Transverse colon (tissue), 4 donors: ENCODE data around the gene PCCA. TPM values are rescaled to one million over a fixed set of nuclear protein-coding genes. Genes with fewer than 3 reads are reported as not detected.

ENCODE experiments used
- DNase-seq: peaks from one replicate; pipeline ENCODE4 v3.0.0-alpha.2; 2019
- H3K27ac ChIP-seq, 4 donors: fragments of 200-600 bp; sonication (generic); 2 replicates each; pipeline ENCODE4 v1.5.1; 2016 to 2018; ENCODE audit warnings: inconsistent platforms in 4 of 4
- H3K27me3 ChIP-seq: fragments of 200-600 bp; sonication (generic); 2 replicates; pipeline ENCODE4 v1.5.1; 2017; ENCODE audit warnings: inconsistent platforms
- H3K36me3 ChIP-seq, 4 donors: fragments of 200-600 bp; sonication (generic); 2 replicates each; pipeline ENCODE4 v1.5.1; 2017 to 2019; ENCODE audit warnings: inconsistent platforms in 4 of 4
- H3K4me1 ChIP-seq, 4 donors: fragments of 200-600 bp; sonication (generic); 2 replicates each; pipeline ENCODE4 v1.5.1; 2017 to 2020; ENCODE audit warnings: inconsistent platforms in 4 of 4
- H3K4me3 ChIP-seq, 4 donors: fragments of 200-600 bp; sonication (generic); 1 replicate in 1 of 4; 2 replicates in 3 of 4; pipeline versions ENCODE4 v1.5.1 to v1.6.1; 2017 to 2019; ENCODE audit warnings: inconsistent platforms in 4 of 4
- H3K9me3 ChIP-seq, 2 donors: fragments of 200-600 bp; sonication (generic); 2 replicates each; pipeline ENCODE4 v1.5.1; 2017 to 2019; ENCODE audit warnings: inconsistent platforms in 2 of 2
- EP300 ChIP-seq: sonication (generic); formaldehyde crosslinking; IDR thresholded peaks from one replicate; pipeline ENCODE4 v1.6.1; 2017; ENCODE audit warnings: antibody characterized with exemption, low read depth
- POLR2A ChIP-seq: fragments of 450-650 bp; IDR thresholded peaks from one replicate; pipeline ENCODE4 v1.6.1; 2016; ENCODE audit warnings: antibody characterized with exemption, mild to moderate bottlenecking, moderate library complexity
- POLR2AphosphoS5 ChIP-seq, 3 donors: sonication (generic); formaldehyde crosslinking; IDR thresholded peaks; one replicate each; pipeline ENCODE4 v1.6.1; 2016; ENCODE audit warnings: antibody characterized with exemption in 3 of 3
- WGBS, 2 donors: methylation state at CpG; one replicate each; pipeline ENCODE4 v1.1.5; 2018; ENCODE audit warnings: low coverage in 1 of 2; 5-methylcytosine and 5-hydroxymethylcytosine counted together
- in situ Hi-C, 4 donors: fragments of 200-750 bp; cut with MboI; loops; one replicate each; pipeline versions ENCODE4 v1.15.0 to v1.15.1; 2017; ENCODE audit warnings: low sequenced_read_pairs in 3 of 4, low pct_ligation_motif_present in 1 of 4, low pct_unique_long_range_greater_than_20kb in 1 of 4
- intact Hi-C: fragments of 100-400 bp; cut with DNase I; formaldehyde crosslinking; loops from one replicate; pipeline ENCODE4 v1.15.1; 2023; ENCODE audit warnings: low total_unique reads
- total RNA-seq, 4 donors: library from RNA; depleted of rRNA; stranded (reverse); fragments of >200 nt; gene quantifications; one replicate each; pipeline ENCODE4 v1.1.0, GENCODE V29; 2016
- TF ChIP-seq, protein P1 (sequence below), 5 experiments: fragments of 200-600 bp in 3 of 5; fragments of 450-650 bp in 2 of 5; sonication (generic) in 3 of 5; IDR thresholded peaks; 1 replicate in 2 of 5; 2 replicates in 3 of 5; pipeline ENCODE4 v1.5.1; 2016 to 2017; ENCODE audit warnings: antibody characterized with exemption in 5 of 5, inconsistent platforms in 3 of 5, mild to moderate bottlenecking in 2 of 5, moderate library complexity in 1 of 5

The PCCA gene
- total RNA-seq, 4 donors from 2014 or later, result 13.1 to 87.8 (median 74.6) TPM

DNA sequence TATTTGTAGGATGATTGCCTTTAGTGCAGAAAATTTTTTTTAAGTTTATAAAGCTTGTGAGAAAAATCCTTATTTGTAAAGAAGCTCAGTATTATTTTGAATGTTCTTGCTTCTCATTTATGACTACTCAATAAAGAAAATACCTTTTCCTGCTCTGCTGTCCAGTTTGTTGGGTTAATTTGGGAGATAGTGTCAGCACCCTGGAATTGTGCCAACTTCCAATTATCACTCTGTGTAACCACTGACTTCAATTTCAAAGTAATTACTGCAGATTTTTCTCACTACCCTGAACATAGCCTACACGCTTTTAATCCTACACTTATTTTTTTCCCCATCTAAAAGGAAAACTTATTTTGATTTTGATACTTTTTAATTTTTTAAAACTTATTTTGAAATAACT is 406.6 kb downstream of the PCCA start:
- H3K27ac ChIP-seq, result no peak overlapping the region
- no peak for TF ChIP-seq EP300
- TF ChIP-seq, protein P1, sequence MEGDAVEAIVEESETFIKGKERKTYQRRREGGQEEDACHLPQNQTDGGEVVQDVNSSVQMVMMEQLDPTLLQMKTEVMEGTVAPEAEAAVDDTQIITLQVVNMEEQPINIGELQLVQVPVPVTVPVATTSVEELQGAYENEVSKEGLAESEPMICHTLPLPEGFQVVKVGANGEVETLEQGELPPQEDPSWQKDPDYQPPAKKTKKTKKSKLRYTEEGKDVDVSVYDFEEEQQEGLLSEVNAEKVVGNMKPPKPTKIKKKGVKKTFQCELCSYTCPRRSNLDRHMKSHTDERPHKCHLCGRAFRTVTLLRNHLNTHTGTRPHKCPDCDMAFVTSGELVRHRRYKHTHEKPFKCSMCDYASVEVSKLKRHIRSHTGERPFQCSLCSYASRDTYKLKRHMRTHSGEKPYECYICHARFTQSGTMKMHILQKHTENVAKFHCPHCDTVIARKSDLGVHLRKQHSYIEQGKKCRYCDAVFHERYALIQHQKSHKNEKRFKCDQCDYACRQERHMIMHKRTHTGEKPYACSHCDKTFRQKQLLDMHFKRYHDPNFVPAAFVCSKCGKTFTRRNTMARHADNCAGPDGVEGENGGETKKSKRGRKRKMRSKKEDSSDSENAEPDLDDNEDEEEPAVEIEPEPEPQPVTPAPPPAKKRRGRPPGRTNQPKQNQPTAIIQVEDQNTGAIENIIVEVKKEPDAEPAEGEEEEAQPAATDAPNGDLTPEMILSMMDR (IDR thresholded peaks at IDR 0.05), result no peak
- TF ChIP-seq POLR2A, result no peak
- no peak for TF ChIP-seq POLR2AphosphoS5 (IDR thresholded peaks at IDR 0.05)
- no peaks in the 10 kb centered on the region for H3K27me3 ChIP-seq
- H3K36me3 ChIP-seq, result no peaks in the 10 kb centered on the region
- peaks cover 0 to 5% (median 2%) of the 10 kb centered on the region in 4 donors for H3K4me1 ChIP-seq
- intact Hi-C loops, result no loop called here
- WGBS, 2 donors, result 97 to 100% methylated on average over 1 of the region's 1 CpG
- H3K9me3 ChIP-seq, result no peaks in the 10 kb centered on the region
- DNase-seq, result no peak
- H3K4me3 ChIP-seq, result no peak overlapping the region
- in situ Hi-C loops, result no loop called here

DNA sequence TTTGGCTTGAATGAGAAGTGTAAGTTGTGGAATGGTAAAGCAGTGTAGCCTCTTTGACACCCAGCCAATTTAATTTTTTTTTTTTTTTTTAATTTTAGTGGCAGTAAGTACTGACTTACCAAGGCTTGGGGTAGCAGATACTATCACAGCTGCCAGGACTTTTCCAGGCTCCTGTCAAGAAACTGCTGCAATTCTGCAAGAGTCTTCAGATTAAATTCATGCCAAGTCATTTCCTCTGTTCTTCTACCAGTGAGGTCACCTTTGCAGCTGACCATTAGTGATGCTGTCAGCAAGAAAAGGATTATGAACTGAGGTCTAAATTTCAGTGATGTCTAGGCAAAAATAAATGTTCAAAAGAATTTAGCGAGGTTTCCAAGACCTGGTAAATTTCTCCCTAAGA is 408.5 kb downstream of the PCCA start:
- Histone ChIP-seq H3K27ac (no peak overlapping the region), H3K4me1 (no peaks in the 10 kb centered on the region), H3K27me3 (no peaks in the 10 kb centered on the region), H3K4me3 (no peak overlapping the region), H3K9me3 (no peaks in the 10 kb centered on the region), H3K36me3 (no peaks in the 10 kb centered on the region)
- DNase-seq, result no peak
- in situ Hi-C loops, result no loop called here
- 91% methylated on average over 1 of the region's 1 CpG; no CpG with 5 or more reads in 1 of the 2 donors for WGBS, 2 donors
- TF ChIP-seq, protein P1 (IDR thresholded peaks at IDR 0.05), result no peak
- intact Hi-C loops, result no loop called here

DNA sequence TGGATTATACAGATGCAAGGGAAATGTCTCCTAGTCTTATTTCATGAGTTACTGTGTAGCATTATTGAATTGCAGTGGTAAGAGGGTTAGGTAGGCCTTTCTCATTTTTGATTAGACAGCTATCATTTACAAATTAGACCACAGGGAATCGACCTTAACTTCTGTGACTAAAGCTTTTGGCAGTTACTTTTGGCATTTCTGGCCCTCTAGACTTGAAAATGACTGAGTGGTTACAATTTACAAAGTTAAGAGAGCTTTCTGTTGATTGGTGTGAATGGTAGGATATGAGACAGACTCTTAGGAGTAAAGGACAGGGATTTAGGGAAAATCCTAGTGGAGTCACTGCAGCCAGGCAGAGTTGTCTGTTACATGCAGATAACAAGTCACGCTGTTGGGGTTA is 413.6 kb downstream of the PCCA start:
- no peak overlapping the region for H3K4me3 ChIP-seq
- no peaks in the 10 kb centered on the region for H3K4me1 ChIP-seq
- in situ Hi-C loops, result loop anchor here (10.0 to 25.0 kb wide), 5 partner anchors 265 to 848 kb away; no protein-coding TSS in a partner anchor
- no peak overlapping the region for H3K27ac ChIP-seq
- H3K9me3 ChIP-seq, result no peaks in the 10 kb centered on the region
- no peaks in the 10 kb centered on the region for H3K36me3 ChIP-seq
- no peak for DNase-seq
- 59 to 60% methylated on average over 2 of the region's 2 CpGs for WGBS, 2 donors
- H3K27me3 ChIP-seq, result no peaks in the 10 kb centered on the region
- TF ChIP-seq POLR2A (no peak), POLR2AphosphoS5 (IDR thresholded peaks at IDR 0.05) (no peak), EP300 (no peak)
- TF ChIP-seq, protein P1 (IDR thresholded peaks at IDR 0.05), result no peak
- intact Hi-C loops, result no loop called here

DNA sequence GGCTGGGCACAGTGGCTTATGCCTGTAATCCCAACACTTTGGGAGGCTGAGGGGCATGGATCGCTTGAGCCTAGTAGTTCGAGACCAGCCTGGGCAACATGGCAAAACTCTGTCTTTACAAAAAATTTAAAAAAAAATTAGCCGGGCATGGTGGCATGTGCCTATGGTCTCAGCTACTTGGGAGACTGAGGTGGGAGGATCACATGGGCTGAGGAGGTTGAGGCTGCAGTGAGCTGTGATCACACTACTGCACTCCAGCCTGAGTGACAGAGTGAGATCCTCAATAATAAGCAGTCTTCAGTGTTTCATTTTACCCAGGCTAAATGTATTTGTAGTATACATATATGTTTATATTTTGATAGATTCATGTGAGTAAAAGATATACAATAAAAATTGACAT is 414.7 kb downstream of the PCCA start:
- DNase-seq, result no peak
- Histone ChIP-seq H3K4me1 (no peaks in the 10 kb centered on the region), H3K27ac (no peak overlapping the region), H3K36me3 (no peaks in the 10 kb centered on the region), H3K4me3 (no peak overlapping the region), H3K9me3 (no peaks in the 10 kb centered on the region), H3K27me3 (no peaks in the 10 kb centered on the region)
- in situ Hi-C loops (loop anchor here (10.0 to 25.0 kb wide), 5 partner anchors 266 to 849 kb away; no protein-coding TSS in a partner anchor), intact Hi-C loops (no loop called here)
- no peak for TF ChIP-seq EP300
- TF ChIP-seq POLR2AphosphoS5 (IDR thresholded peaks at IDR 0.05), result no peak
- TF ChIP-seq, protein P1 (IDR thresholded peaks at IDR 0.05), result no peak
- TF ChIP-seq POLR2A, result no peak
- WGBS, 2 donors, result 89 to 100% methylated on average over 3 of the region's 3 CpGs
